SH-SY5Y (cell line): ENCODE results near the gene SPATA1.

Experiments
- GATA2 ChIP-seq: IDR thresholded peaks from 2 replicates; pipeline ENCODE4 v1.6.1; 2011; ENCODE audit warnings: mild to moderate bottlenecking, low read depth, low read length
- GATA3 ChIP-seq: IDR thresholded peaks from 2 replicates; pipeline ENCODE4 v1.6.1; 2011; ENCODE audit warnings: low read depth, mild to moderate bottlenecking, low read length, moderate library complexity

DNA sequence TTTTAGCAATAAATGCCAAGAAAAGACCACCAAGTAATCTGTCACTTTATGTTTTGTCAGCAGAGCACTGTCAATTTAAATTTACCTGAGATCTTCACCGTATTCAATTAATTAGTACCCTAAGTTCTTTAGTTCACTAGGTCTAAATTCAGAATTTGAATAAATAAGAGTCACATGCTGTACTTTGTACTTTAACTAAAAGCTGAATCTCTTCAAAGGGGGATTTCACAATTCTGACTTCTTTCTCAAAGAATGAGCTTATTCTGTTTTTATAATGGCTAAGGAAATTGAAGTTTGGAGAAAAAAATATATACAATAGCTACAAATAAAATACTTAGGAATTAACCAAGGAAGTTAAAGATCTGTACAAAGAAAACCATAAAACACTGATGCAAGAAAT lies 2.3 kb downstream of the SPATA1 start:
- TF ChIP-seq GATA2 (no peak), GATA3 (no peak)
